EH (cell line): Measurements from ENCODE around the gene HDAC1.
"Not testable (repeated sequence)": the region's sequence is repeated elsewhere in the genome, so short reads cannot be mapped to it uniquely, and the experiment has no call there.

Experiments
- DNase-seq: peaks from one replicate; pipeline ENCODE4 v3.0.0-alpha.2; 2015; ENCODE audit warnings: low read depth

HDAC1 gene

DNA sequence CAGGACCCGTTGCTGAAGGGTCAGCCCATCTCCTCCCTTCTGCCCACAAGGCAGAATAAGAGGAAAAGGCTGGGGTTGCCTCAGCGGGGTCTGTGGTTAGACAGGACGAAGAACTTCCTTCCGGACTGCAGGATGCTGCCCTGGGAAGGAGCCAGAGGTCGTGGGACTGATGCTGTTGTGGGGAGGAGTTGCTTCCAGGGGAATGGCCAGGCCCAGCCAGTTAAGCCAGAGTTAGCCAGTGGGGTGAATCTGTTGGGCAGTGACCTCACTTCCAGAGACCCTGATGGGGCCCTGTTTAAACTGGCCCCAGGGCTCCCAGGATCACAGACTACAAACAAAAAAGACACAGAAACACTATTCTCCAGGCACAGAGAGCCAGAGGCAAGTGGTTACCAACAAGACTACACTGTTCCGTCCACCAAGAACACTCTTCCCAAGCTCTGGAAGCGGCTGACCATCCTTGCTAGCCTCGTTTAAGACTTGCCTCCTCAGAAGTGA, 57.4 kb downstream of the HDAC1 start:
- DNase-seq, result peak; percentile 86

DNA sequence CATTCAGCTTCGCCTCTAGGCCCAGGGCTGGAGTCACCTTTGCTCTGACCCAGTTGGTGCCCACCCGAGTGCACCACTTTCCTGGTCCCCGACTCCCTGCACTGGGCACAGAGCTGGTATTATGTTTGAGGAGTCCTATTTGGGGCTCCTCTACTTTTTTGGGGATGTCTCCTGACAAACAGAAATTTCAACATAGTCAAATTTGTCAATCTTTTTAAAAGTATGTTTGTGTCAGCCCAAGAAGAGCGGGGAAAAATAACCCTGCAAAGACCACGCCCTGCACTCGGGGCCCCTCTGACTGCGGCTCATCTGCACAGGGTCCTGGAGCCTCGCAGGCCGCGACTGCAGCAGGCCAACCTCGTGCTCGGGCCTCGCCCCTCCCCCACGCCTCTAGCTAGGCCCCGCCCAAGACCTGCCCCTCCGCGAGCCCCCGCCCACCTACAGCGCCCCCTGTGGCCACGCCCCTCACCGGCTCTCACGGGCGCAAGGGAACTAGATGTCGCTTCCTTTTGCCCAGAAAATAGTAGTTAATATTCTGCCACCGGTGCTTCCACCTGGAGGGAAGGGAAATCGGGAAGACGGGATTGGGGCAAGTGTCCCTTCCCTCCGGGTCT, 59.0 kb downstream of the HDAC1 start:
- no peak for DNase-seq

DNA sequence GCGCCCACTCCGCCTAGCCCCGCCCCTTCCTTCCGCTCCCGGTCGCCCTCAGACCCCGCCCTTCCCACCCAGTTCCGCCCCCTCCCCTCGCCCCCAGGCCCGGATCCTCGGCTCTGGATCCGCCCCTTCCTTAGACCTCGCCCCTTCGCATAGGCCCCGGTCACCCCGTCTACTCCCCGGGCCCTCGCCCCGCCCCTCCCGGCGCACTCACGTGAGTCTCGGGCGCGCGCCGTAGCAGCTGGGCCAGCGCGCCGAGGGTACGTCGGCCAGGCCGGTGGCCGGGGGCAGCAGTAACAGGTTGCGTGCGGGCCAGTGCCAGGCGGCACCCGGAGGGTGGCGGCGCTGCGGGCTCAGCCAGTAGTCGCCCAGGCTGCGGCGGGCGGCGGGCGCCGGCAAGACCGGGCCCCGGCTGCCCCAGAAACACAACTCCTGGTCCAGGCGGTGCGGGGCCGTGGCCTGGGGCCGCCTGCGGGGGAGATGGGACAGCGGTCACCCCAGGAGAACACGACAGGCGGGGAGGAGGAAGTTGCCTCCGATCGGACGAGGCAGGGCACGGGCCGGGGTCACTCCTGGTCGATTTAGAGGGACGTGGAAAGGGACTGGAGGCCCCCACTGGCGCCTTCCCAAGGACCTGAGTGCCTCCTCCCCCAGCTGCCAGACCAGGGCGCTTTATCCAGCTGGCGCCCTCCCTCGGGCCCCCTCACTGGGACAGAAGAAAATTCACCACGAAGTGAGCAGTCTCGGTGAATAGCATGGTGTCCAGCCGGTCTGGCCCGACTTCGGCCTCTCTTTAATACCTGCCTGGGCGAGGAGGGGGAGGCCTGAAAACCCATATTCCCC, 59.7 kb downstream of the HDAC1 start:
- DNase-seq, result peak; percentile 94

DNA sequence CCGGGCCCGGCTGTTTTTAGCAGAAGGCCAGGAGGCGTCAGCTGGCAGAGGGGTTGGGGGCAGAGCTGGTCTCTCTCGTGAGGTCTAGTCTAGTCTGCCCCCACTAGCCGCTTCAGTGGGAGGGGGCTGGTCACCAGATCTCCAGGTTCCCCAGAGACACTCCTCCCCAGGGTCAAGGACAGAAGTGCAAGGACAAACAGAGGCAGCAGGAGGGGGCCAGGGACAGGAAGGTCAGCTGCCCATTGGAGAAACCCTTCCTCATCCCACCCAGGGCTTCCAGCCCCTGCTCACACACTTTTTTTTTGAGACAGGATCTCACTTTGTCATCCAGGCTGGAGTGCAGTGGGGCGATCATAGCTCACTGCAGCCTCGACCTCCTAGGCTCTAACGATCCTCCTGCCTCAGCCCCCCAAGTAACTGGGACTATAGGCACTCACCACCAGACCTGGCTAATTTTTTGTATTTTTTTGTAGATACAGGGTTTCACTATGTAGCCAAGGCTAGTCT, 60.4 kb downstream of the HDAC1 start:
- no peak for DNase-seq

DNA sequence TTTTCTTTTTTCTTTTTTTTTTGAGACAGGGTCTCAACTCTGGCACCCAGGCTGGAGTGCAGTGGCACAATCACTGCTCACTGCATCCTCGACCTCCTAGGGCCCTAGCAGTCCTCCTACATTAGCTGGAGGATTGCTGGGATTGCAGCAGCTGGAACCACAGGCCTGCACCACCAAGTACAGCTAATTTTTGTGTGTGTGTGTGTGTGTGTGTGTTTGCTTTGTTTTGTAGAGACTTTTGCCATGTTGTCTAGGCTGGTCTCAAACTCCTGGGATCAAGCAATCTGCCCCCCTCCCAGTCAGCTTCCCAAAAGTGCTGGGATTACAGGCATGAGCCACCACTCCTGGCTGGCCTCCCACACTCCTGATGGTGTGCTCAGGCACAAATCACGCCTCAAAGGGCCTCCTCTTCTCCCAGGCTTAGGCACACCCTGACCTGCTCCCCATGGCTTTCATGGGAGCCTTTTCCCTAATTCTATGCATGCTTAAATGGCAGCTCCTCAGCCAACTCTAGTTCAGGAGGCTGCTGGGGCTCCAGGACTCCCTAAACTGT, 61.0 kb downstream of the HDAC1 start:
- DNase-seq, result no peak

DNA sequence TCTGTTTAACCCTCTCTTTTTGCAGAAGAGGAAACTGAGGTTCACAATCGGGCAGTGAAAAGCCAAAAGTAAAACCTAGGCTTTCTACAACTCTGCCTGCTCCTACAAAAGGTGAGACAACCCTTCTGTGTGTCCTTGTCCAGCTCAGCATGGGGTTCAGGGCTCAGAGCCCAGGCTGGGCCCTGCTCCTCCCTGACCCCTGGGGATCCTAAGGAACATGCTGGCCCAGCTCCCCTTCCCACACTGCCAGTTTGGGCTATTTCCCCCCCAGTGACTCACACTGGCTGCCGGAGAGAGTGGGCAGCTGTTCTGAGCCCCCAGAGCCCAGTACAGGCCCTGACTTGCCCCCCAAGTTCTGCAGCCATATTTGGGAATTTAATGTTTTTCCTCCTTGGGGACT, 61.5 kb downstream of the HDAC1 start:
- no peak for DNase-seq

DNA sequence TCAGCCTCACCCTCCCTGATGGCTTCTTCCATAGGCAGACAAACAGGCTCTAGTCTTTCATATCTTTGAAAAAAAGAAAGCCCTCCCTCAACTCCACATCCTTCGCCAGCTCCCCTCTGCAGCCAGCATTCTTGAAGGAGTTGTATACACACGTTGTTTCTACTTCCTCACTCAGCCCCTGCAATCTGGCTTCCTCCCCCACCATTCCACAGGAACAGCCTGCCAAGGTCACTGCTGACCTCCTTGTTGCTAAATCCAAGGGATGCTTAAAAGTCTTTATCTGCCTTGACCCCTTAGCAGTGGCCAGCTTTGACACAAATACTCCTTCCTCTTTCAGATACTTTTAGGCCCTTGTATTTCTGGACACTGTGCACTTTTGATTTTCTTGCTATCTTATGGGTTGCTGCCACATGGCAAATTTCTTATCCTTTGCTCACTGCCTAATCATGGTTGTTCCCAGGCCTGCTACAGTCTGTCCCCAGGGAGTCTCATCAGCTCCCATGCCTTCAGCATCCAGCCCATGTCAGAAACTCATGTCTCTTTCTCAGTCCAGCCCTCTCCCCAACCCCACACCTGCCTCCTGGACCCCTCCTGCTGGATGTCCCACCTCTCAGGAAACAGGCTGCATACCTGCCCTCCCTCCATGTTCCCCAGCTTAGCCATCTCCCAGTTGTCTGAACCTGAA, 62.1 kb downstream of the HDAC1 start:
- DNase-seq, result peak; percentile 67

DNA sequence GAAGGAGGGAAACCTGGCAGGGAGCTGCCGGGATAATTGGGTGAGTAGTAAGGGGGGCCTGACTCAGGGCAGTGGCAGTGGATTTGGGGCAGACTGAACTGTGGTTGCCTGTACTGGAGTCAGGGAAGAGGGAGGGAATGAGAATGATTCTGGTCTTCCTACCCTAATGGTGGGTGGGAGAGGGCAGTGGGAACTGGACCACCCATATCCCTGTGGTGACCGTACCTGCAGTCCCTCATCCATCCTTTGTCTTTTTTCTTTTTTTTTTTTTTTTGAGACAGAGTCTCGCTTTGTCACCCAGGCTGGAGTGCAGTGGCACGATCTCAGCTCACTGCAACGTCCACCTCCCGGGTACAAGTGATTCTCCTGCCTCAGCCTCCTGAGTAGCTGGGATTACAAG, 63.9 kb downstream of the HDAC1 start:
- not testable (repeated sequence) for DNase-seq

DNA sequence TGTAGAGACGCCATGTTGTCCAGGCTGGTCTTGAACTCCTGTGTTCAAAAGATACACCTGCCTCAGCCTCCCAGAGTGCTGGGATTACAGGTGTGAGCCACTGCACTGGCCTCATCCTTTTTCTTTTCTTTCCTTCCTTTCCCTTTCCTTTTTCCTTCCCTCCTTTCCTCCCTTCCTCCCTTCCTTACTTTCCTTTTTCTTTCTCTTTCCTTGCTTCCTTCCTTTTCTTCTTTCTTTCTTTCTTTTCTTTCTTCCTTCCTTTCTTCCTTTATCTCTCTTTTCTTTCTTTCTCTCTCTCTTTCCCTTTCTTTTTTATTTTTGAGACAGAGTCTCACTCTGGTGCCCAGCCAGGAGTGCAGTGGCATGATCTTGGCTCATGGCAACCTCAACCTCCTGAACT, 64.6 kb downstream of the HDAC1 start:
- no peak for DNase-seq

DNA sequence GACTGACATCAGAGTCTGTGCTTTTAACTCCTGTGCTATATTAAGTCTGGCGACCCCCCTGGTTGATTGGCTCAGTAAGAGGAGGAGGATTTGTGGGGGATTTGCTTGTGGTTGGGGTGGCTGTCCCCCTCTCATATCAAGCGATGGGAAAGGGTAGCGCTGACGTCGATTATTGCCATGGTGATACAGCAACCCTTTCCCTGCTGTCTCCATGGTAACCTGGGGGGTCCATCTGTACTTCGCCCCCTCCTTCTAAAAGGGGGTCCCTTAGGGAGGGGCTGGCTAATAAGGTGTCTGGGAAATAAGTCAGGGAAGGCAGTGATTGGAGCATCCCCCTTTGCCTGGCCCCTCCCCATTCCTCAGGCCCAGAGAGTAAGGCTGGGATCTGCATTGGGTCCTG, 65.7 kb downstream of the HDAC1 start:
- no peak for DNase-seq

DNA sequence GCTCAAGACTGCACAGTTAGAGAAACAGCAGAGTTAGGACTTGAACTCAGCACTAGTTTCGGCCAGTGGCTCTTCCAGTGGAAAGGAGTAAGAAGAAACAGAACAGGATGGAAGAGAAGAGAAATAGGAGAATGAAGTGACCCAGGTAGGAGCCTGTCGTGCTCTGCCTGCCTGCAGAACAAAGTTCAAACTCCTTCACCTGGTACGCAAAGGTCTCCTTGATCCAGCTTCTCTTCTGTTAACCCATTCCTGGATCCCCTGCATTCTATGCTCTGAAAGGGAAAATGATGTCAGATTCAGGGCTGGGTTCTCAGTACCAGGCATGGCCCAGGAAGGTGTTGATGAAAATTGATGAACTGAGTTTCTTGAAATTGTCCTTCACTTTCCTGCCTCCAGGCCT, 66.6 kb downstream of the HDAC1 start:
- no peak for DNase-seq

DNA sequence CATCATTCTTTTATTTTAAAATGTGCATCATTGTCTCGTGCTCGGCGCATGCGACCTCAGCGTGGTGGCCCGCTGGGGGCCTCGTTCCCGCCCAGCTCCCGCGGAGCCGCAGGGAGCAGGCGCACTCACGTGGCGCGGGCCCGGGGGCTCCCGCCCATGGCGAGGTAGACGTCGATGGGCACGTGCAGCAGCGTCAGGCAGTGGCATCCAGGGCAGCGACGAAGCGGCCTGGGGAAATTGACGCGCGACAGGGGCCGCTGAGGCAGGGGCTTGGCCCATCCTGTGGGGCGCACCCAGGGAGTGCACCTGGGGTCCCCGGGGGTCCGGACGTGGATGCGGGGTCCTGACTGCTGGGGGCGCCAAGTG, 69.4 kb downstream of the HDAC1 start:
- DNase-seq, result no peak

DNA sequence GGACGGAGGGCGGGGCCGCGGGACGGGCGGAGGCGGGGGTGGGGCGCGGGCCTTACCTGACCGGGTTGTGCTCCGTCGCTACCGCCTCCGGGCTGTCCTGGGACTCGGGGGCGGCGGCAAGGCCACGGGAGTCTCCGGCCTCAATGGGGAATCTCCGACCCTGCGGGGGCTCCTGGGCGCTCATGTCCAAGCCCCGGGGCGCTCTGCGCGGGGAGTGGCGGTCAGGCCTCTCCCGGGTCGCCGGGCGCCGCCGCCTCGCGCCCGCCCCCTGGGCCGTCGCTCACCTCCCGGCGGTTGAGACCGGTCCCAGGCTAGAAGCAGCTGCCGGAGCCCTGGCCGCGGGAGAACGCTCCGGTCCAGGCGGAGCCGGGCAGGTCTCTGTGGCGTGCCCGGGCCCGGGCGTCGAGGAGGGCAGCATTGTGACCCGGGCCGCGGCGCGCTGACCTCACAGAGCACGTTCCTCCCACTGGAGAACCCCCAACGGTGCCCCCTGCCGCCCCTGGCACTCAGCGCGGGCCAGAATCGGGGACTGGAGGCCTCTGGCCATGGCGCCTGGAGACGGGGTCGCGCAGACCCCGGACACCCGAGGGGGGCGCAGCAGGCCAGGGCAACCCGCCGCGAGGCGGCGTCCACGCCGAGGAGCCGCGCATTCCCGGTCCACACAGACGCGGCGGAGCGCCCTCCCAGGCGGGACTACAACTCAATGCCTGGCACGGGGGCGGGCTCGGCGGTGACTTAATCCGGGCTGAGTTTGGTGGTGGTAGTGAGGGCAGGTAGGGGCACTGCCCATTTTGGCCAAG, 70.0 kb downstream of the HDAC1 start:
- DNase-seq, result peak; percentile 21

DNA sequence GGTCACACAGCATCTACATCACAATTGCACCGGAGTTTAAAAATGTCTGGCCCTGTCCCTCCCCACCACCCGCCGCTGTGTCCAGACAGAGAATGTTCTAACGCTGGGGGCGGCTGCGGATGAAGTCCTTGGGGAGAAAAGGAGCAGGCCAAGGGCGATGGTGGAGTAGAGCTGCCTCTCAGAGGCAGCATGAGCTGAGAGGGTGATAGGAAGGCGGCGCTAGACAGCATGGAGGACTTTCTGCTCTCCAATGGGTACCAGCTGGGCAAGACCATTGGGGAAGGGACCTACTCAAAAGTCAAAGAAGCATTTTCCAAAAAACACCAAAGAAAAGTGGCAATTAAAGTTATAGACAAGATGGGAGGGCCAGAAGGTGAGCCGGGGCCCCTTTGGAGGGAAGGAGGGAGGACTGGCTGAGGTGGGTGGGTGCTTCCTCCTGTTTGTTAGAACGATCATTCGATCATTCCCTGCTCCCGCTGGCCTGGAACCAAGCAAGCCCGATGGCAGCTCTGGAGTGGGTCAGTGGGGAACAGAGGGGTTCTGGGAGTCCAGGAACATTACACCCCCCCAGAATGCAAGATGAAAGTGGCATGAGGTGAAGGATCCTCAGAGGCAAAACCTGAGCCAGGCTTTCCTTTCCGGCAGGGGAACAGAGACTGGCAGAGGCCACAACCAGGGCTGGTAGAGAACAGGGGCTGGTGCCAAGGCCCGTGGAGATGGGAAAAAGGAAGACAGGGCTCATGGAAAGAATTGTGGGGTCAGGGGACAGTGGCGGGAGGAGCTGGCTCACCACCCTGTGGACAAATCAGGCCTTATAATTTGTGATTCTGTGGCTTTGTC, 70.8 kb downstream of the HDAC1 start, which contains the start of the genes FAM229A and TSSK3:
Gene FAM229A, minus strand, starts transcription at position 12 of the 840 bp plus-strand sequence. CDS start 394 bp downstream, outside the sequence.
Gene TSSK3, plus strand, starts transcription at position 66 of the 840 bp plus-strand sequence. Its CDS starts 163 bp downstream, at position 229.
- no peak for DNase-seq

DNA sequence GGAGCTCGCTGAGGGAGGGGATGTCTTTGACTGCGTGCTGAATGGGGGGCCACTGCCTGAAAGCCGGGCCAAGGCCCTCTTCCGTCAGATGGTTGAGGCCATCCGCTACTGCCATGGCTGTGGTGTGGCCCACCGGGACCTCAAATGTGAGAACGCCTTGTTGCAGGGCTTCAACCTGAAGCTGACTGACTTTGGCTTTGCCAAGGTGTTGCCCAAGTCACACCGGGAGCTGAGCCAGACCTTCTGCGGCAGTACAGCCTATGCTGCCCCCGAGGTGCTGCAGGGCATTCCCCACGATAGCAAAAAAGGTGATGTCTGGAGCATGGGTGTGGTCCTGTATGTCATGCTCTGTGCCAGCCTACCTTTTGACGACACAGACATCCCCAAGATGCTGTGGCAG, 71.8 kb downstream of the HDAC1 start:
- no peak for DNase-seq

DNA sequence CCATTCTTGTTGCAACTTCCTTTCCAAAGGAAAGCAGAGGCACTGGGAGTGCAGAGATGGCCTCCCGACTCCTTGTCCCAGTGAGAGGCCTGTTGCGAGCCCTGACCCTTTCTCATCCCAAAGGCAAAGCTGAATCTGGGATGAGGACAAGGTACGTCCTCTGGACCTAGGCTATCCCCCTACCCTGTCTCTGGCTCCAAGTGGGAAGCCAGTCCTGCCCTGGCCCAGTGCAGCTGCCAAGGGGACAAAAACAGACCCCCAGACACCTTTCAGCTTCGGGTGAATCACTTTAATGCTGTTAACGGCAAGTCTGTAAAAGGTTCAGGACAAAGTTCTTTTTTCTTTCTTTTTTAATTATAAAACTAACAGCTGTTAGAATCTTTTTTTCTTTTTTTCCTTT, 73.0 kb downstream of the HDAC1 start:
- DNase-seq, result no peak

DNA sequence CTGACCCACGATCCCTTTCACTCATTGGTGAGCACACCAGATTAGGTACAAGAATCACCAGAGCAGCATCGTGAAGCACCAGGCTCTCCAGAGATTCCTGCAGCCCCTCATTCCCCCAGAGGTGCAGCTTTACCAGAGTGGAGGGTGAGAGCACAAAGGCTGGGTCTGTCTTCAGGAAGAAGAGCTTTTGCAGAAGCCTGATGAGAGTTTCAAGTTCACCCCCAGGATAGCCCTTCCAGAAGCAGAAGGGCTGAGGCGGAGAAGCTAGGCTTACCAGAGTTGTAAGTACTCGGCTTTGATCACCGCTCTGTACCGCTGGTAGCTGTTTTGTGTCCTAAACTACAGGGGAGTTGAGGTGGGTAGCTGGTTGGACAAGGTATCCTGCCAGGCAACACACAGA, 73.6 kb downstream of the HDAC1 start:
- no peak for DNase-seq

DNA sequence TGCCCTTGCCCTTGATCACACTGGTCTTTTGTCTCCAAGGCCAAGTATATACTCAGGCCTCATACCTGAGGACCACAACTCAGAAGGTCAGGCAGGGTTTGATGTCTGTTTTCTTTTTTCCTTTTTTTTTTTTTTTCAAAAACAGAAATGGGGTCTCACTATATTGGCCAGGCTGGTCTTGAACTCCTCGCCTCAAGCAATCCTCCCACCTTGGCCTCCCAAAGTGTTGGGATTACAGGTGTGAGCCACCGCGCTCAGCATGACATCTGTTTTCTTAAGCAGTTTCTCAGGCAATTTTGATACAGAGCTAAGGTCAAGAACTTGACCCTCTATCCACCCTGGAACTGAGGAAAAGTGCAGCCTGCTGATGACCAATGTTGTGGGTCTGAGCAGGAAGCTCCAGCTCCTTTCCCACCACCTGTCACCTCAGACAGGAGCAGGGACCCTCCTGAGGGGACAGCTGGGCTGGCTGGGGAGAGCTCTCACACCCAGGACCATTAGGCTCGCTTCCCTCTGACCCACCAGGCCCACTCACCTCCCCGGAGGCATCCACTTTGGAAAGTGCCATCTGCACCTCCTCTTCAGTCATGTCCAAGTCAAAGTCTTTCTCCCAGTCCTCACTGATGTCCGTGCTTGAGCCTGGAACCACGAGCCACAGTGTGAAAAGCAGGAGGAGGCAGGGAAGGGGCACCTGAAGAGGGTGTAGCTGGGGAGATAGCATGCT, 76.2 kb downstream of the HDAC1 start:
- DNase-seq, result no peak

DNA sequence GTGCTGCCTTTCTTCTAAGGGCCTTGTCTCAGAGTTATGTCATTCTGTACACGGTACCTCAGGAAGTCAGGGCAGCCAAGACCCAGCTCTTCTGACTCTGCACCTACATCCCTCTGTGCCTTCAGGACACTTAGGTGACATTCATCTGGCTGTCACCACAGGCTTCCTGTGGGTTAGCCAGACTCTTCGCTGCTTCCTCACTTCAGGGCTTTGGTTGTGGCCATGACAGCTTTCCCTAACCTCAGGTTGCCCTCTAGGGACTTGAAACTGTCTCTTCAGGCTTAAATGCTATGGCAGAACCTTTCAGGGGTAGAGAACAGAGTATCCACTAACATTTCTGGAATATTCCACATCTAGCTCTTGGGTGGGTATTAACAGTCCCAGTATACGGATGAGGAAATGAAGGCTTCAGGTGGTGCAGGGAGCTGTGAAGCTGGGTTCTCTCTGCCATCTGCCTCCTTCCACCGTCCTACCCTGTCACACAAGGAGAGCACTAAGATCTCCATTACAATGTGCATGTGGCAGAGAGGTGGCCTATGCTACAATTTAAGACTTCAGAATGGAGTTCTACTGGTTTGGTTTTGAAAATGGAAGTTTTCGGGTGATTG, 80.4 kb downstream of the HDAC1 start:
- peak; percentile 26 for DNase-seq
